HG02623 (cell line): Measurements from ENCODE around the gene NCAM1.
"Not testable (repeated sequence)": the region's sequence is repeated elsewhere in the genome, so short reads cannot be mapped to it uniquely, and the experiment has no call there.

Experiments used
- ATAC-seq: cut with Tn5 transposase; IDR thresholded peaks from one replicate; pipeline ENCODE4 v1.9.1; 2021; ENCODE audit warnings: moderate library complexity; ENCODE audit not compliant: unreplicated experiment

The NCAM1 gene

DNA sequence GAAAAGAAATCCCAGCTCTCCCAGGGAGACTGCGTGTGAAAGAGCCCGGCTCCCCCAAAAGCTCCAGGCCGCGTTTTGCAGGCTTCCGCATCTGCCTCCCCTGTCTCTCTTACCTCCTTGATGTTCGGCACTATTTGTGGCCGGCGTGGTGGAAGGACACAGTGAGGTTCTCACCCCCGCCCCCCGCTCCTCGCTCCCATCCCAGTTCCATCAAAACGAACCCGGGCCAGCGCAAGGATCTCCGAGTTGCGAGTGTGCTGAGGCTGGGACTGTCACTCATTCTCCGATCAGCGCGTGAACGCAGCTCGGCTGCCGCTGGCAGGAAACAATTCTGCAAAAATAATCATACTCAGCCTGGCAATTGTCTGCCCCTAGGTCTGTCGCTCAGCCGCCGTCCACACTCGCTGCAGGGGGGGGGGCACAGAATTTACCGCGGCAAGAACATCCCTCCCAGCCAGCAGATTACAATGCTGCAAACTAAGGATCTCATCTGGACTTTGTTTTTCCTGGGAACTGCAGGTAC is at the start of gene NCAM1:
Gene NCAM1, plus strand, starts transcription at position 275 of the 523 bp plus-strand sequence.
- ATAC-seq, result no peak

DNA sequence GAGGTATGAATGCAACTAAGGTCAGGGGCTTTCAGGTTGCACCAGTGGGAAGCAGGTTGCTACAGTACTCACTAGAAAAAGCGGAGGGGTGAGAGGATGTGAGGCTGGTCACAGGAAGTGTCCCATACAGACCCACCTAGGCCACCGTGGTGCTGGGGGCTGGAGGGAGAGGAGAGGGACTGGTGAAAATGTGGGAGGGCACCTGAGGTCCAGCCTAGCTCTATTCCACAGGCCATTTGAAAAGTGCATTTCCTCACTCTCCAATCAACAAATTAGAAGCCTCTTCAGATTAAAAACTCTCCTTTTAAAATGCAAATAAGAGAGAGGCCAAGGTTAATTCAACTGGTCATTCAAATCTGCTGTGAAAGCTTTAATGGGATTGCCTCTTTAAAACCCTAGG is 38.6 kb upstream of the NCAM1 start:
- no peak for ATAC-seq

DNA sequence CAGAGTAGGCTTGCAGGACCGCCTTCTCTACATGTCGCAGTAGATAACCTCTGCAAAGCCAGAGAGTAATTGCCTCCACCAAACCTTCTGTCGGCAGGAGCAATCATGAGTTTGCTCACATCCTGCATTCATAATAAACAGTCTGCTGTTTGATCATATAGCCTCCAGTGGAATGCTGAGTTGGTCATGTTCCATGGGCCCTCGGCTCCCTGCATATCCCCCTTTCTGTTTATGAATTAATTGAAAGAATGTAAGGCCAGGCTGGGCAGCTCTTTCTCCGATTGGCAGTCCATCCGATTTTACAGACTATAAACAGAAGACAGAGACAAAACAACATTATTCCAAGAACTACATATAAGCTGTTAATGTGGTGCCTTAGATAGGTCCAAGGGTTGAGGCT is 36.4 kb upstream of the NCAM1 start:
- ATAC-seq, result not testable (repeated sequence)

DNA sequence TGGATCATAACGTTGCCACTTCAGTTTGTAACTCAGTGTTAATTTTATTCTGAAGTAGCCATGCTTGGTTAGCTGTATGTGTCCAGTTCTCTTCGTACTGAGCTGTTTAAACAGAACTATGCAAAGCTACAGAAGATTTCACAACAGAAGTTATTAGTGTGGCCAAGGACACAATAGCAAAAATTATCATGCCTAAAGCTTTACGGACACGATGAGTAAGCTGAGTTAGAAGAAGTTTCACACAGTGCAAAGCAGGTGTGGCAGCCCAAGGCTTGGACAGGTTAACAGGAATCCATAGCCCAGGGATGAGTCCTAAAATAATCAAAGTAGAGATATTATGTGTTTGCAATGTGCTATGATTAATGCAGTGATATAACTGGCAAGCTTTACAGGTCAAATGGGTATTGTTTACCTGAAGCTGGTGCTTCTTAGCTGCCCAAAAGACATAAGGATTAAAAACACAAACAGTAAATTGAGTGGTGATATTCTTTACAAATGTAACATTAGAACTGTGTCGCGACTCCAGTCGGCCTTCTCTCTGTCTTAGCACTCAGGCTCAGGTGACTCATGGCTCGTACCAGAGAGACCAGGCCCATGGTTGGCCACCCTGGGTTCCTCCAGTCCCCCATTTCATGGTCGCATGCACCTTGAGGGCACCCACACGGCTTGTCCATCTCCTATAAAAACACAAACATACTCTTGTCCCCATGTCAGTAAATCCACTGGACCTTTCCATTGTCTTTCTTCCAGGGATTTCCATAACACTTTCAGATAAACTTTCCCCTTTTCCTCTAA is 35.5 kb upstream of the NCAM1 start:
- no peak for ATAC-seq

DNA sequence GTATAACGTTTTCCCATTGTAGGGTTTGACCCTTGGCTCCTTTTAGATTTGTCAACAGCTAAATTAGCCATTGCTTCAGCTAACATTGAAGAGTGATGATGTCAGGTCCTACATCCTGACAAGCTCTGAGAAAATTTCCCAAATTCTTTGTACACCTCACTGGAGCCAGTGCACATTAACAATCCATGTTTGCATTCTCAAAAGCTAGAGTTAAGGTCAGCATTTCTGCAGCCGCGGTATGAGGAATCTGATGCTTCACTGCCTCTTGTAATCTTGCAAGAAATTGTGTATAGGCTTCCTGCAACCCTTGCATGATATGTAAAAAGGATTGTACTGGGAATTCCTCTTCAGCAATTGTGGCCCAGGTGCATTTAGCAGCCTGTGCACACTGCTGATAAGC is 33.1 kb upstream of the NCAM1 start:
- no peak for ATAC-seq

DNA sequence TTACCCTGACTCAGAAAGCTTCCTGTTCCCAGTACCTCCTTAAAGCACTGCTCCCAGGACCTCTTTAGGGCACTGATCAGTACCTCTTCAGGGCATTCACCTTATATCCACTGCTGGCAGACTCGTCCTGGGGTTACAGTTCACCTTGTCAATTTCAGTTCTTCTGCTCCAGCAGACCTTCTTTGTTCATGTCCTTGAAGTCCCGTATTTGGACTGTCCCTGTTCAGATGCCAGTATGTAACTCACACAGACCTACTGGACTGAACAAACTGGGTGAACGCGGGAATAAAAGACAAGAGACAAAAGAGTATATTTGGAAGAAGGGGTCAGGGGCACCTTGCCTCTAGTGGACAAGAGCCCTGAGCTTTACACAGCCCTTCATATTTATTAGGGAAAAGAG is 31.8 kb upstream of the NCAM1 start:
- no peak for ATAC-seq

DNA sequence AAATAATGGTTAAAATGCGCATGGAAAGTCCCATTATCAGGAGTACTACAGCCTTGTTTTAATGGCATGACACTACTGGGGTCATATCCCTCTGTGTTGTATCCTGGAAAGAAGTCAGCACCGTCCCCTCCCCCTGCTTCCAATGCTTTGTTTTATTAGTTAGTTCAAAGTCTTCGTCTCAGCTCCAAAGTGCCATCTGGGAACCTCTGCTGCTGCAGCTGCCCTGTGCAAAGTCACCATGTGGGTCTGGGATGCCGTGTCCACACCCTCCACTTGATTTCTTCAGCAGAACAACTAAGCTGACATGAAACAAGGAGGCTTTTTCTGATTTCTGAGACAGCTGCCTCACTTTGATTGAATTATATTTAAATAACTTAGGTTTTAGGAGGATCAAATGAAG is 29.5 kb upstream of the NCAM1 start:
- no peak for ATAC-seq

DNA sequence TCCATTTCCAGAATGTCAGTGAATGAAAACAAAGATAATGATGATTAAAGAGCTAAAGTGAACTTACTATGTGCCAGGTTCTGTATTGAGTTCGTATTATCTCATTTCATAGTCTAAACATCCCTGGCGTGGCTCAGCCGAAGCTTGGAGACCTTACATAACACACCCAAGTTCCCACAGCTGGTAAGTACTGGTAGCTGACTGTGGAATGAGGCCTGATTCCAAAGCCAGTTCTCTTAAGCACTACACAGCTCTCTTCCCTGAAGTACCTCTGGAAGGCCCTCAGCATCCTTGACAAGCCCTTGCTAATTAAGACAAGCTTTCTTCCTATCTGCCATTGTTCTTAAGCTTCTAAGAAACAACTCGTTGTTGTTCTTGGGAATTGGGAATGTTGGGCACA is 28.6 kb upstream of the NCAM1 start:
- no peak for ATAC-seq

DNA sequence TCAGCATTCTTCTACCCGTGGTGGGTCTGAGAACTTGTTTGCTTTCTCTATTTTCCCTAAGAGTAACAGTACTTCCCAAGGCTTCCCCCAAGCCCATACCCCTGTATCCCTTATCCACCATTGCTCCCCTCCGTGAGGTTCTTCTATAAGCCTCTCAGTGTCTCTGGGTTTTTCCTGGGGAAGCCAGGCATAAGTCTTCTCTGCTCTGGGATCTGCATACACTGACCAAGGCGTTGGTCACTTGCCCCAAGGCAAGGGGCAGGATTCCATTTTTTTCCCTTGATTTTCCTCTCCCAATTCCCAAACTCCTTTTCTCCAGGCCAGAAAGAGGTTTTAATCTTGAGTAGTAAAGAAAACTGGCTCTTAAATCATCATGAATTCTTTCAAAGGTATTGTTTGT is 27.2 kb upstream of the NCAM1 start:
- no peak for ATAC-seq

DNA sequence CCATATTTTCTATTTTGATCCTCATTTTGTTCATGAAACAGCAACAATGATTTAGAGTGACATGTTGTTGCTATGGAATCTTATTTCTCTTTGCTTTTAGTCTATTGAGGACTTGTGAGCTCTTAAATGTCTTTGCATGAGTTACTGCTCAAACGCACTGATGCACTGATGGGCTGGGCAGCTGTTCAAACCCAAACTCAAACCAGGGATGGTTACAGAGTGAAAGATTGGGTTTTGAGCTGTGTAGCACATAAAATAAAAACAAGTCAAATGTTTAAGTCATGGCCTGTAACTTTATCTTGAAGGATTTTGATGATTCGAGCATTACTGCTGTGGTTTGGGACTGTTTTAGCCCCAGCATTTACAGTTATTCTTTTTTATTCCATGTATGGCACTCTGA is 20.1 kb upstream of the NCAM1 start:
- no peak for ATAC-seq

DNA sequence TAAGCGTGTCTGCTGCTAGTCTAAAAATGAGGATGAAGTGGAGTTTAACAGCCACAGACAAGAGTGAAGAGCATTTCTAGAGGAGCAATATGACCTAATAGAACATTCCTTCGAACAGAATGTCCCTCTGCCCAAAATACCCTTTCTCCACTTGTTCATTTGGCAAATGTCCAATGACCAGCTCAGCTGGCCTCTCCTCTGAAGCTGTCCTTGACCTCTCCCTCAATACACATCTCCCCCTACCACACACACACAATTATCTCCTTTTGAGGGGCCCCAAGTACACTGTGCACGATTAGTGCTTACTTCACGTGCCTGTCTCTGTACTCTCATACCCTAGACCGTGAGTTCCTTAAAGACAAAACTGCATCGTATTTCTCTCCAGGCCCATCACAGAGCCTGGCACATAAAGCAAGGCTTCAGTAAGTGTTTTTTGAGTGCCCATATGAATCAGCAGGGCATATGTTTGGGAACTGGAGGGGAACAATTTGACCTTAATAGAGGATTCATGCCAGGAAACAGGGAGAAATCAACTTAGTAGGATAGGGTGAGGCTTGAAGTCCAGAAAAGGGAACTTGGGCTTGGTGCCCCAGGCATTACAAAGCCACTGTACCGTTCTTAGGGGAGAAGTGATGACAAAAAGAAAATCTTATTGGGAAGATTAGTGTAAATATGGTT is 18.1 kb upstream of the NCAM1 start:
- no peak for ATAC-seq

DNA sequence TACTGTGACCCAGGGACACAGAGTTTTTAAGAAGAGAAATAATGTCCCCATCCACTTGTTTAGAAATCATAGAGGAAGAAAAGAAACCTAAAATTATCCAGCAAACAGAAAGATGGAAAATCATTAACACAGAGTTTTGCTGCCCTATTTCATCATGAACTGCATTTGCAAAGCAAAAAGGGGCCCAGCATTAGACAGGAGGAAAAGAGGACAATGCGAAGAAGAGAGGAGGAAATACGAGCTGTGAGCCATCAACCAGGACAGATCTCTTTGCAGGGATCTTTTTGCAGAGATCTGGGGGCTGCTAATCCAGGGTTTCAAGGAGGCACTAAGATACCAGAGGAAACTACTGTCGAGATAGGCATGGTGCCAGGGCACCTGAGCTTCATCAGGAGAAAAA is 14.4 kb upstream of the NCAM1 start:
- no peak for ATAC-seq

DNA sequence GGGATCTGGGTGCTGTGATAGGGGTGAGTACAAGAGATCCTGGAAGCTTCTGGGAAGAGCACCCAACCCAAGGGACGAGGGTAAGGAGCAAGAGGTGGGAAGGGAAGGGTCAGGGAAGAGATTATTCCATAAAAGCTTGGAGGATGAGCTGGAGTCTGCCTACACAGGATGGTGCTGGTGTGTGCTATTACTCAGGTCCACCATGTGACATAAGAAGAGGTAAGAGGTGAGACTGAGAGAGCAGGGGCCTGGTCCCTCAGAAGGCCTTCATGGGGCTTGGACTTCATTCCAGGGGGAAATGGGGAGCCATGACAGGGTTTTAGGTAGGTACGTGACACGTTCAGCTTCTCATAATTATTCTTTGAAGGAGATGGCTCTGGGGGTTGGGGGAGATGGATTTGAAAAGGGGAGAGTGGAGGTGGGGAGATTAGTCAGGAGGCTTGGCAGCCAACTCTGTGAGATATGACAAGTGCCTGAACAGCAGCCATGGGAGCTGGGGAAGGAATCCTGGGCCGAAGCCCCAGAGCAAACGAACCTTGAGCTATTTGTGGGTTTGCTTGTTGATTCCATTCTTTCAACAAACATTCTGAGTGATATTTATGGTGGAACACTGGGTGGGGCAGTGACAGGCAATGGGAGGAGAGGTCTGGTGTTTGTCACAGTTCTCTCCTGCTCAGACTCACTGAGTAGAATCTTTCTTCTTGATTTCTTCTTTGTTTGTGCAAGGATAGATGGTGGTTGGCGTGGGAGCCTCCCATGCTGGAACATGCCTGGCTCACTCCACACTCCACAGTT is 11.2 kb upstream of the NCAM1 start:
- no peak for ATAC-seq

DNA sequence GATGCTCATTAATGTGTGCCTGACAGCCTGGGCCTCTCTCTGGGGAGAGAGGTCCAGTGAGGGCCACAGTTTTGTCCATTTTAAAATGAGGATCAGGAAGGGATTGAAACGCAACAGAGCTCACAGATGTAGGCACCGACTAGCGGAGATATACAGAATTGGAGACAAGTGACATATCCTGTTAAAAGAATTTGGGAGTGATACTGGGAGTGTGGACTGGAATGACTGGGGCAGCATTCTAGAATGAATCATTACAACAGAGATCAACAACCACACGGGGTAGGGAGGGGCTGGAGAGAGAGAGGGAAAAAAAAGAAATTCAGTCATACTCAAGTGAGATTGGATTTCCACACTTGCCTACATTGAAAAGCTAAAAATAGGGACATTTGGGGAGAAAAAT is 2.5 kb upstream of the NCAM1 start:
- ATAC-seq, result no peak

DNA sequence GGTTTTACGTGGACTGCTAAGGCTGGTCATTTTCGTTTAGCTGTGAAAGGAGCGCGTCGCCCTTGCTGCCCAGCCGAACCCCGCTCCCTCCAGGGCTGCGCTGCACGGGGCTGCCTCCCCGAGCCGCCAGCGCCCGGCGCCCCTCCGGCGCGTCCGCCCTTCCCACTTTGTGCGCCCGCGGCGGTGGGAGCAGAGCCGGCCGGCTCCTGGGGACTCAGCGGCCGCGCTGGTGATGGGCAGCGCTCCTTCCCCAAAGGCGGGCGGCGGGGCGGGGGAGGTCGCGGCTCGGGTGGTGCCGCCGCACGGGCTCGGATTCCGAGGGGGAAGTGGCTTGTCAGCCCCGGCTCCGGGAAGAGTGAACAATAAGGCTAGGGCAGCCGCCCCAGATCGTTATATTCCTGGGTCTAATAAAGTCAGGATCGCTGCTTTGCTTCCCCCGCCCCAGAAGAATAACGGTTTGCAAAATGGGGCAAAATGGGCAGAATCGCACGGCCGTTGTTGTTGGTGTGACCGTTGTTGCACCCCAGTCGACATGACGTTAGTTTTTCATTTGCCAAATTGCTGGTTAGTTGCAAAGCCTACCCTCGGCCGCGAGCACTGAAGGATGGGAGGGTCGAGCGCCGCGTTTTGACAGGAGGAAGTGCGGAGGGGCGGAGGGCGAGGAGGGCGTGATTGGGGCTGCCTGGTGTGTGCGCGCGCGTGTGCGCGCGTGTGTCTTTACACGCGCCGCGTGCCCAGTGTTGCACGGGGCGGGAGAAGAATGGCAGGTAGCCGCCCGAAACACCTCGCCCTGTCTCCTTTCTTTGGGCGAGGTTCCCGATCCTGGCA is 745 bp downstream of the NCAM1 start:
- ATAC-seq, result no peak

DNA sequence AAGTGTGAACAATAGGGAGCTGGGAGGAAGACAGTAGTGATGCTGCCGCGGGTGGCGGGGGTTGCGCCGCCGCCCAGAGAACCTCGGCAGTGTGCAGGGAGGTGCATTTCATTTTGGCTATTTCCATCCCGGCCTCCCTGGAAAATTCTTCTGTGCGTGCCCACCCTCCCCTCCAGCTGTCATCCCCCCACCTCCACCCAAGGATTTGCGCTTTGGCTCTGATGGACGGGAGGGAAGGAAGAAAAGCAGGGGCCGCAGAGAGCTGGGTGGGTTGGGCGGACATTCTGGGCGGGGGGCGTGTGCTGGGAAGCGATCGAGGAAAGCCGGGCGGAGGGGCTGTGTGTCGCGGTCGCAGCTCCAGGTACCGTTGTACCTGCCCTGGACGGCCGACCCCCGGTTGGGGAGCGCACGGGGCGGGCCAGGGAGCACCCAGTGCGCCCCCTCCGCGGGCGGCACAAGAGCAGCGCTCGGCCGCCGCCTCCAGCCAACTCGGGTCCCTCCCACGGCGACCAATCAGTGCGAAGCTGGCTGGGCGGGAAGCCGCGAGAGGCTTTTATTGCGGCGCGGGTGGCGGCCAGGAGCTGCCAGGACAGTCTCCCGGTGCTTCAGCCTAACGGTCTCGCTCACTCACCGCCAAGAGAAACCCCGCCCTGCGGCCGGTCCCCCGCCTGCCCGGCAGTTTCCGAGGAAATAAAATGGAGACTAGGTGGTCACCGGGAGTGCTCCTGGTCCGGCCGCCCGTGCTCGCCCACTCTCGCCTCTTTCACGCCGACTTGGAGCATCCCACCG is 1.6 kb downstream of the NCAM1 start:
- no peak for ATAC-seq

DNA sequence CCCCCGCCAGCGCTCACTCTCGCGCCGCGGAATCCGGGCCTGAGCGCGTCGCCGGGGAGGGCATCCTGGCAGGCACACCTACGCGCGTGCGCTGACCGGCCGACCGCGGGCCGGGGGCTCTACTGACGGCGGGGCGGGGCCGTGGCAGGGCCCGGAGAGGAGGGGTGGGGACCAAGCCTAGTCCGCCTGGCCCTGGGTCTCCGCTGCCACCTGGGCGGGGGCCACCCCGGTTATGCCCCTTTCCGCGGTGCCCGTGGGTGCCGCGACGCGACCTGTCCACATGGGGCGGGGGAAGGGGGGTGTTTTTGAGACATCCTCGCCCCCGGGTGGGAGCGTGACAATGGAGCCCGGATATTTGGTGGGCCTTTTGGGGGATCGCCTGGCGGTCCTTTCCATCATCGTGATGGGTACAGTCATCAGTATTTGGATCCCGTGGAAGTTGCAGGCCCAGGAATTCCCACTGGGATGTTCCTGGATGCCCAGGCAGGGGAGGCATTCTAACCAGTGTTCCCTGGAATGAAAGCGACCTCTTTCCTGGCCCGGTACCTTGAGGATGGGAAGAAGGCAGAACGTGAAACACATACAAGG is 2.2 kb downstream of the NCAM1 start:
- ATAC-seq, result no peak

DNA sequence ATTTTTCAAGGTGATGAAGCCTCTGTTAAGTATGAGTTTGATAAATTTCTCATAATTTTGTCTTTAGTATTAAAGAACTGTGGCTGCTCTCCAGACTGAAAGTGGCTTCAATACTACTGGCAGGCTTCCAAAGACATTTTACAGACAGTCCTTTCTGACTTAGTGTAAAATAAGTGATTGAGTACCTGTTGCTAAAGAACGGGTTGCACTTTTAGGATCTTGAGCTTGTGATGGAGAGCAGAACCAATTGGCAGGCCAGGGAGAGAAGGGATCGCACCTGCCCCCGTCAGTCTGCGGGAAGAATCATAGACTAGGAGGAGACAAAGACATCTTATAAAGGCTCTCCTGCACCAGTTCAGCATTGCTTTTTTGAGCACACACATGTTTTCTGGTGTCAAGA is 4.4 kb downstream of the NCAM1 start:
- no peak for ATAC-seq

DNA sequence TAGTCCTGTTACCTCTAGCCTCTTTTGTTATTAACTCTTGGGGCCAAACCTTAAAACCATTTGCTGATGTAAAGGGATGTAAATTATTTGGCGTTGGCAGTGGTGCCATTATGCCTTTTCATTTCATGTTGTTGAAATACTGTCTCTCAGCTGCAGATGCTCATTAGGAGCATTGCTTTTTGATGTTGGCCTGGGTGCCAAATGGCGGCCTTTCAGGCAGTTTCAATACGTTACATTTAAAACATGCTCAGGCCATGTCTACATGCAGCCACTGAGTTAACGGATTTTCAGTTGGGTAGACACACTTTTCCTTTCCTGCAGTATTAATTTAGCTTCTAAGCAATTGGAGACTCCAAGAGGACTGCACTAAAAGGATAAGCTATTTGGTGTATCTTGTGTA is 5.3 kb downstream of the NCAM1 start:
- no peak for ATAC-seq

DNA sequence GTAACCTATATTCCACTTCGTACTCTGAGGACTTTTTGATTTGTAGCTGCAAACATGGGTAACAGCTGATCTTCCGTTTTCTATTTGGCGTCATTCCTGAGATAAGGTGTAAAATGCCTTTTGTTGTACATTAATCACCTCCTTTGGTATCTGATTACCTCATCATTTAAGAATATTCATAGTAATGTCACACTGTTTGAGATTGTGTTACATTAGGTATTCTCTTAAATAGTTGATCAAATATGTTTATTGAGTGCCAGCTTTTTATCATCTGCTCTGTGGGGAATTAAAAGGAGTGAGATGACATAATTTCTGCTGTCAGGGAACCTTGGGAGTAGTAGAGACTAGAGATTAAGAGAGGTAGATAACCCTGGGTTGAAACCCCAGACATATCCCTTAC is 5.9 kb downstream of the NCAM1 start:
- ATAC-seq, result no peak
